Activated CD8-positive, alpha-beta memory T cell treated with anti-CD3 and anti-CD28 coated beads, Interleukin-2, amount 50 U/mL, for 24 hours (primary cell): Measurements from ENCODE around the gene YPEL1.
A peak's percentile ranks its signal among the peaks of the same experiment; 100 is the strongest.

Source experiments
- DNase-seq: peaks from one replicate; pipeline ENCODE4 v3.0.0-alpha.2; 2020; ENCODE audit errors: extremely low read depth

Gene YPEL1

GRCh38 chr22:21735200-21736083 is at the start of gene YPEL1:
Gene YPEL1 (minus strand): TSS chr22:21735794. CDS start chr22:21710744, 25,050 bp downstream.
- DNase-seq, result peak; percentile 78

DNA sequence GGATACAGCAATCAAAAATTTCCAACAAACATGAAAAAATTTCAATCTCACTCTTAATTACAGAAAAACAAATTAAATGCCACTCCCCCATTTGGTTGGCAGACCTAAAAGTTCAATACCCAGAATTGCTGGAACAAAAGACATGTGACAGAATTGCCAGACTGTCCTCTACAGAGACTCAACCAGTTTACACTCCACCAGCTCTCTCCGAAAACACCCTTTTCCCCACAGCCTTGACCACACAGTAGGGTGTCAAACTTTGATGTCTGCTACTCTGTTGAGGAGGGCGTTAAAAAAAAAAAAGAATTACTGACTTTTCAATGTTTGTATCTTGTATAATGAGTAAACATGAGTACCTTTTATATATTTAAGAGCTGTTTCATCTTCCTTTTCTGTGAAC is 44.7 kb upstream of the YPEL1 start:
- no peak for DNase-seq

DNA sequence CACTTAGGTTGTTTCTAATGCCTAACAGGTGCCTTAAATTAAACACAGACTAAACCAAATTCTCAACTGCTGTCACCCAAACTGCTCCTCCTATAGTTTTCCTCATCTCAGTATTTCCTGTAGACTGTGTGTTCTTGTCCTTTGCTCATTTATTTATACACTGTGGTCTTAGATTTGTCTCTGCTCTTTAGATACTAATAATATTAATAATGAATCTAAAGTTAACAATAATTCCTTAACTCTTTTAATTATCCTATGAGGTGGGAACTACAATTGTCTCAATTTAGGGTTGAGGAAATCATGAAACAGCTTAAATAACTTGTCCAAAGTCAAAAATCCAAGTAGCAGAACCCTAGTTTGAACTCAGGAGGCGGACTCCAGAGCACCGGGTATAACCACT is 43.9 kb upstream of the YPEL1 start:
- DNase-seq, result no peak

GRCh38 chr22:21778705-21779363 is 43.2 kb upstream of the YPEL1 start:
- no peak for DNase-seq

DNA sequence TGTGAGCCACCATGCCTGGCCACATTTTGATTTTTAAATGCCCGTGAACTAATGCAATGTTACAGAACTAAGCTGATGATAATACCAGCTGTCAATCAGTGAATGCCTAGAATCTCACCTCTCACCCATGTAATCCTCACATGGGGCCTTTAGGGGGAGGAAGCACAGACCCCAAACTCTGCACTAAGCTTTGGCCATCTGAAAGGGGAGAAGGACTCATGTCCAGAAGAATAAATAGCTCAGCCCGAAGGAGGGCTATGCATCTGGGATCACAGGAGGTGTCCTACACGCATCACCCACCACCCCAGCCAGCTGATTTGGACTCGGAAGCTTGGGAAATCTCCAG is 36.0 kb upstream of the YPEL1 start:
- no peak for DNase-seq

DNA sequence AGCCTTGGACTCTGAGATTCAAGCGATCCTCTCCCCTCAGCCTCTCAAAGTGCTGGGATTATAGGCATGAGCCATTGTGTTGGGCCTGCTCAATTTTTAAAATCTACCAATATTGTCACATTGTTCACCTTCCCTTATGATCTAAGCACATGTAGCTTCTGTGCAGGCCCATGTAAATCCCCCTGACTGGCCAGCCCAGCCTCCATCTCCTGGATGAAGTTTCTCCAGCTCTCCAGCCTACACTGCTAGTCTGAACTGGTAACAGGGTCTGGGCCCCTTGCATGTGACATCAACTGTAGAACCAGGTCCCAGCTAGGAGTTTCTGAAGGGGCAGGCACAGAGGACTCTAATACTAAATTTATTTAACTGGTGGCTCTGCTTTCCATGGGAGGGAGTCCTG is 32.8 kb upstream of the YPEL1 start:
- DNase-seq, result no peak

- peak; percentile 52 for DNase-seq
Observed at GRCh38 chr22:21766691-21767462, 31.3 kb upstream of the YPEL1 start.

- DNase-seq, result no peak
Observed at GRCh38 chr22:21765909-21766529, 30.4 kb upstream of the YPEL1 start.

DNA sequence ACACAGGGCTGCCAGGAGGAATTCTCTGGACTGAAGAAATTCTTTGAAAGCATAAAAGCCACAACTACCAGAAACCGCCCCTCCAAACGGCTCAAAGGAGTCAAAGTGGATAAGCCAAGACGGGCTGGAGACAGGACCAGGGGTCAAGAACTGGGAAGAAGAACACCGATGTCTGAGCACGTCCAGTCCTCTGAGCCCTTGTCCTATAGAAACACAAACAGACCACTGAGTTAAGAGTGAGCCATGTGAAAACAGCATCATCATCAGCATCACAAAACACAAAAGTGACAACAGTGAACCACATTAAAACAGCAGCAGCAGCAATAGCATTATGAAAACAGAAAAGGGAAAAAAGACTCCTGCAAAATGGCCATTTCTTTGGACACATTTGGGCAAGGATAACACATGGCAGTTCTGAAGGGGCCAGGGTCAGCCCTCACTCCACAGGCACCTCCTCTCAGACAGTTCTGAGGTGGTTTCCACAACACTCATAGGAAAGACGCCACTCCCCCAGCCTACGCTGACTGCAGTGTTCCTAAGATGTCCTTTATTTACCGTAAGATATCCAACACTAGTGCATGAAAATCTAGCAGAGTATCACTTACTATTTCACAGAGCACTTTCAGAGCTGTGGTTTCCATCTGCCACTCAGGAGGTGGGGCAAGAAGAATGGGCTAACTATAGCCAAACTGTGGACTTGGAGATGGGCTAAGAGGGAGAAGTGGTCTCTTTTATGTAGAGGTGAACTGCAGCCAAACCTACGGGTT is 28.6 kb upstream of the YPEL1 start:
- no peak for DNase-seq

- DNase-seq, result no peak
Observed at GRCh38 chr22:21762712-21763581, 27.4 kb upstream of the YPEL1 start.

GRCh38 chr22:21761994-21762680 is 26.5 kb upstream of the YPEL1 start:
- DNase-seq, result no peak

DNA sequence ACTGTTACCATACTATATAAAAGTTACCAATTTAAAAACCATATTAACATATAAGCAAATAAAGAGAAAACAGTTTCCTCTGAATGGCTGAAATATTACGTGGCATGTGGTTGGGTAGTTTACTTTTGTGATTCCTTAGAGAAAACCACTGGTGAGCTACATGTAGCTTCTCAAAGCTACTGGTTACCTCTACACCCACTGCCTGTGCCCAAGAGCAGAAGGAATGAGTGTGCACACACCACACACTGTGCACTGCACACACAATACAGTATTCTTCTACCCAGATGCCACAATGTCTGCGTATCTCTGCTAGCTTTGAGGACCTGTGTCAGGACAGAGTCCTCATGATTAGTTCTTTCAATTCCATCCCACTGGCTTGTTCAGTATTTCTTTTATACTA is 25.5 kb upstream of the YPEL1 start:
- DNase-seq, result no peak

GRCh38 chr22:21760640-21761039 is 25.0 kb upstream of the YPEL1 start:
- no peak for DNase-seq

DNA sequence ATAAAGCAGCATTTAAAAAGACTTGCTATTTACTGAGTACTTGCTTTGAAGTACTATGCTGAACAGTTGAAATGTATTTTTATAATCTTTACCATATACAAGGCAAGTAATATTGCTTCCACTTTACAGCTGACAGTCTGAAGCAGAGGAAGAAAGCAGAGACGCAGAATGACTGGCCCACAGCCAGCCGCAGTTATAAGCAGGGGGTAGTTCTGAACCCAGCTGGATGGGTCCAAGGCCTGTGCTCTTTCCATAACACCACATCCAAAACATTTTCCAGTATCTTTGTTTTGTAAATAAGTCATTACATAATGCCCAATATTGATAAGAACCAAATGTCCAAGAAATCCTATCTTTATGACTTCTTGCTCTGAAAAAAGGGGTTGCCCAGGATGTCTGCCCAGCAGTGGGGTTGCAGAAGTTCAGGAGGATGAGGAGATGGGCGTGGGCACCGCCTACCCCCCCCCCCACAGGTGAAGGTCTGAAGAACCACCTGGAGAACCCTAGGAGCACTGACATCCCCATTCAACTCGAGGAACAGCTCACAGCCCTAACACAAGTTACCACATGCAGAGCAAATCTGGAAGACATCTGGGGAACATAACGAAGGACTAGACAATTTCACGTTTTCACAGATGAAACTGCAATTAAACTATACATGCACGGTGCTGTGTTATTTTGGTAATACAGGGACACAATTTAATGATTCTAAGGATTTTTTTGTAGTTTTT is 24.2 kb upstream of the YPEL1 start:
- DNase-seq, result no peak

- no peak for DNase-seq
Observed at GRCh38 chr22:21759093-21759492, 23.5 kb upstream of the YPEL1 start.

DNA sequence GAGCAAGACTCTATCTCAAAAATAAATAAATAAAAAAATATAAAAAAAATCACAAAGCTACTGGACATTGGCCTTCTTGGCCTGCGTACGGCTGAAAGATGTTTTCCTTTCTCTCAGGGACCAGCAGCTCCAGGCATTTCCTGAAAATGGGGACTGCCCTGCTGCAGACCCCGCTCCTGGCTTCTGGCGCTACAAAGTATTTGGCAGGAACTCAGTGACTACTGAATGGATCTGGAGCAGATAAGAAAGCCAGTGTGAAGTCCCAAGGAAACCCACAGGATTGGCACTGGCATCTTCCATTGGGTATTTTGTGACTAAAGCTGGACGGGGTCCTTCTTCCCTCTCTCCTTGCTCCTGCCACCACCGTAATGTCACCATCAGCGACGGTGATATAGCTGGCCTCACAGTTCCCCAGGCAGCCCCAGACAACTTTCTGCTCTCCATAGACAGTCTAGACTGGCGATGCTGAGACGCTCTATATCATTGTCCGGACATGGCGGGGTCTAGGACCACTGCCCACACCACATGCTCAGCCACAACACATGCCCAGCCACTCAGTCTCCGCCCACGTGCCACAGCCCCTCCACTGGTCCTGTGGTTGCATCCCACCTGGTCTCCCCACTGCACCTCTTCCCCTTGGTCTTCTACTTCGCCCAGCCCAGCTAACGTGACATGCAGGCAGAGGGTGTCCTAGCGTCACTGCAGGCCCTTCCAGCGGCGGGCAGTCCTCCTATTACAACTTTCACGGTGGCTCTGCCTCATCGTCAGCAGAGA is 22.7 kb upstream of the YPEL1 start:
- DNase-seq, result no peak

DNA sequence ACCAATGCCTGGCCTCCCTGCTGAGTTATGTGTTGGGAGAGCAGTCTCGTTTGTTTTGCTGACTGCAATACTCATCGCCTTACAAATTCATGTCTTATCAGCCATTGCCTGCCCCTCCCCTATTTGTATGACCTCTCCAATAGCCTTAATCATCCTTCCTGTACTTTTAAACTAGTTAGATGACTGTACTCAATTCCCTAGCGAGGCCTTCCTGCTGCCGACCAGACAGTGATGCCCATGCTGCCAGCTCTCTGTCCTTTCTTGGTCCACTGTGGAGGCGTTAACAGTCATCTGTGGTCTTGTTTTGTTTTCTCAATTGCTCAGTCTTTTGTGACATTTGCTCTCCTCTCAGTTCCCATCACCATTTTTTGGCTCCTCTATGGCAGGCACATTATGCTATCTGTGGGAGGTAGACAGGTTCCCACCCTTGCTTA is 20.3 kb upstream of the YPEL1 start:
- no peak for DNase-seq

DNA sequence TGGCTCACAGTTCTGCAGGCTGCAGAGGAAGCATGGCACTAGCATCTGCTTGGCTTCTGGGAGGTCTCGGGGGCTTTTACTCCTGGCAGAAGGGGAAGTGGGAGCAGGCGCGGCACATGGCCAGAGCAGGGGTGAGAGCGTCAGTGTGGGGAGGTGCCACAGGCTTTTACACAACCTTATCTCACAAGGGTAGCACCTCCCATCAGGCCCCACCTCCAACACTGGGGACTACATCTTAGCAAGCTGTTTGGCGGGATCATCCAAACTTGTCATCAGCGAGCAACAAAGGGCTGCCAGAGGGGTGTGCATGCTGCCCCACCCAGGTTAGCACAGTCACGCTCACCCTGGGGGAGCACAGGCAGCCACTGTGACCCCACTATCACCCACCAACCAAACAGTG is 18.9 kb upstream of the YPEL1 start:
- no peak for DNase-seq
